ENCODE results near the gene NARF. TPM values are rescaled to one million over a fixed set of nuclear protein-coding genes. Genes with fewer than 3 reads are reported as not detected.
"Not testable (repeated sequence)": the region's sequence is repeated elsewhere in the genome, so short reads cannot be mapped to it uniquely, and the experiment has no call there.

The NARF gene
- total RNA-seq, 1 experiment from 2014 or later = 52.4 TPM

DNA sequence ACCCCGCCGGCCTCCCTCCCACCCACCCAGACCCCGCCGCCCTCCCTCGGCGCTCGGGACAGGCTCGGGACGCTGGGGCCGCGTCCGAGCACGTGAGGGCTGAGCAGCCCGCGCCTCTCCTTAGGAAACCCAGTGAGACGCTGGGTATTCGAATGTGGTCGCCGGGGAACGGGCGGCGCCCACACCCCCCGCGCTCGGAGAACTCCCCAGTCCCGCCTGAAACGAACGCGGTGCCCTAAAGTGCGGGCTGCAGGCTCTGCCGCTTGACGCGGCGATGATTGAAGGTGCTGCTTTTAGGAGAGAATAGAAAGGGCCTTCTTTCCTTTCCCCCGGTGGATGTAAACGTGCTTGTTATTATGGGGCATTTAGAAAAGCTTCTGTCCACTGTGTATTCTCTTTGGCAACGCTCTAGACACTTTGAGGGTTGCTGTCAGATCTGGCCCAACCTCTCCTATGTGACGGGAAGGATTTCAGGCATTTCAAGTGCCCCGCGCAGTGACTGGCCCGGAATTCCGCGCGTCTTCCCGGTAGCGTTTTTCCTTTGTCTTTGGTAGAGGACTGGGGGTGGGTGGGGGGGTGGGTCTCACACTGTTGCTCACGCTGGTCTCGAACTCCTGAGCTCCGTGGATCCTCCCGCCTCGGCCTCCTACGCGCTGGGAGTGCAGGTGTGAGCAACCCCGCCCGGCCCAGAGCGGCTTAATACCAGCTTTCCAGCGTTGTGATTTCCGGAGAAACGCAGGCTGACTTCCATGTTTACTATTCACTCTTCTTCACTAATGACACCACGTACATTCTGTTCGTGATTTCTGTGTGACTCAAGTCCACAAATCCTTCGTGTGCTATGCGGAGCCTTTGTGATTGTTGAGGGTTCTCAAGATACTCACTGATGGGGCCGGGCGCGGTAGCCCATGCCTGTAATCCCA, 39.2 kb downstream of the NARF start:
- peak; percentile 47 for DNase-seq (ENCODE audit: low read depth)

DNA sequence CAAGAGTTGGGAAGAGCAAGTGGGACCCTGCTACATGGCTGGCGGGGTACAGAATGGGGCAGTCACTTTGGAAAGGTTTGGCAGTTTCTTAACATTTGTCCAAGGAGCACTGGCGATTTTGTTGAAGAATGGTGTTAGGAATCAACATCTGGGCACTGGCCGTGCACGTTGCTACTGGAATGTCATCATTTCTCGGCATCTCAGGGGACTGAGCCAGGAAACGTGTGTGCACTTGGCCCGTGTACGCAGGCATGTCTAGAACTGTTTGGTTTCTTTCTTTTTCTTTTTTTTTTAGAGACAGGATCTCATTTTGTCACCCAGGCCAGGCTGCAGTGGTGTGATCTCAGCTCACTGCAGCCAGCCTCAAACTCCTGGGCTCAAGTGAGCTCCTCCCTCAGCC, 43.7 kb downstream of the NARF start:
- DNase-seq (ENCODE audit: low read depth) = no peak

DNA sequence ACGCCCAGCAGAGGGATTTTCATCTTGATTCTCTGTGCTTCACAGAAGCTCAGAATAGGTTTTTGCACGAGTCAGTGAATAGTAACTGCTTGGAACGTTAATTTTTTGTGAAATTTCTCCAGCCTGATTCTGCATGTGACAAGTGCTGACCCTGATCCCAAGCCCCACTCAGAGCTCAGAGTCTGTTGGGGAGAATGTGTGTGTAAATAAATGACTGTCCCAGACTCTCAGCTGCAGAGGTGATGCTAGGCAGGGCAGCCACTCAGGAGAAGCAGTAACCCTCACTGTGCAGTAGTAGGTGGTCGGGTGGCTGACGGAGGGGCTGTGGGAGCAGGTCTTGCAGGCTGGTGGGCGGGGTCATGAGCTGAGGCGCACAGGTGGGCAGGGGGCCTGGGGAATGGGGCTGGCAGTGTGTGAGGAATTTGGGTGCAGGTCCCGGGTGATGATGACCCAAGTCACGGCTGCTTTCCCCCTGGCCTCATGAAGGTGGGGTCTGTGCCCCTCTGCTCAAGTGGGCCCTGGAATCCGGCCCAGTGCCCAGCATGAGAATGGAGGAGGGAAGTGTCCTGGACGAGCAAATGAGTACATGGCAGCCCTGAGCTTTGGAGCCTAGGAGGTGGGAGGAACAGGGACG, 44.7 kb downstream of the NARF start:
- no peak for DNase-seq (ENCODE audit: low read depth)

DNA sequence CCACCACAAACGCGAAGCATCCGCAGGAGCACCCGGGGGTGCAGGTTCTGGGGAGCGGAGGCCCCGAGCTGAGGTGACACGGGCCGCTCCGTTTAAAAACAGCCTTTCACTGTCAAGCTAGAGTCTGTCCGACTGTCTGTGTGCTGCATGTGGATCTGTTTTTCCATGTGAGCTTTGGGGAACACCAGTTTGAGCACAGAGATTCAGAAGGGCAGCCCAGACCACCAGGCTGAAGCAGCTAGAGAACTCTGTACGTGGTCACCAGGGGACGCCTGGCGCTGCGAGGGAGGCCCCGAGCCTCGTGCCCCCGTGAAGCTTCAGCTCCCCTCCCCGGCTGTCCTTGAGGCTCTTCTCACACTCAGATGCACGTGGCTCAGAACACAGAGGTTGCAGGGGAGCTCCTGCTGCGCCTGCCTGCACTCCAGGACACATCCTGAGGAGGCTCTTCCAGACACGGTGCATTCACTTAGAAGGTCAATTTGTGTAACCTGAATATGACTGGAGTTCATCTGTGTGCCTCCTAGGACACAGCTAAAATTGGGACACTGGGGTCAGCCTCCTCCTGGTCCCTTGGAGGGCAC, 45.3 kb downstream of the NARF start:
- no peak for DNase-seq (ENCODE audit: low read depth)

DNA sequence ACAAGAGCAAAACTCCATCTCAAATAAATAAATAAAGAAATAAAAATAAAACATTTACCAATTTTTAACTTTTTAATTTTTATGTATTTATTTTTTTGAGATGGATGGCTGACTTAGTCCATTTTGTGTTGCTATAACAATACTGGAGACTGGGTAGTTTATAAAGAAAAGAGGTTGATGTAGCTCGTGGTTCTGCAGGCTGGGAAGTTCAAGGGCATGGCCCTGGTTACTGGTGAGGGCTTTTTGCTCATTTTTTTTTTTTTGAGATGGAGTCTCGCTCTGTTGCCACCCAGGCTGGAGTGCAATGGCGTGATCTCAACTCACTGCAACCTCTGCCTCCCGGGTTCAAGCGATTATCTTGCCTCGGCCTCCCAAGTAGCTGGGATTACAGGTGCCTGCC, 46.8 kb downstream of the NARF start:
- no peak for DNase-seq (ENCODE audit: low read depth)

DNA sequence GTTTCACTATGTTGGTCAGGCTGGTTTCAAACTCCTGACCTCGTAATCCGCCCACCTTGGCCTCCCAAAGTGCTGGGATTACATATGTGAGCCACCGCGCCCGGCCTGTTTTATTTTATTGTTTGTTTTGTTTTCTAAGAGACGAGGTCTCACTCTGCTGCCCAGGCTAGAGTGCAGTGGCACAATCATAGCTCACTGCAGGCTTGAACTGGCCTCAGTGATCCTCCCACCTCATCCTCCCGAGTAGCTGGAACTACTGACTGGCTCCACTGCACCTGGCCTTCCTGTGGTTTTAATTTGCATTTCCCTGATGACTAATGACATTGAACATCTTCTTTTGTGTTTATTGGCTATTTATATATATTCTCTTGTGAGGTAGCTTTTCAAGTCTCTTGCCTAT, 47.9 kb downstream of the NARF start:
- not testable (repeated sequence) for DNase-seq (ENCODE audit: low read depth)

DNA sequence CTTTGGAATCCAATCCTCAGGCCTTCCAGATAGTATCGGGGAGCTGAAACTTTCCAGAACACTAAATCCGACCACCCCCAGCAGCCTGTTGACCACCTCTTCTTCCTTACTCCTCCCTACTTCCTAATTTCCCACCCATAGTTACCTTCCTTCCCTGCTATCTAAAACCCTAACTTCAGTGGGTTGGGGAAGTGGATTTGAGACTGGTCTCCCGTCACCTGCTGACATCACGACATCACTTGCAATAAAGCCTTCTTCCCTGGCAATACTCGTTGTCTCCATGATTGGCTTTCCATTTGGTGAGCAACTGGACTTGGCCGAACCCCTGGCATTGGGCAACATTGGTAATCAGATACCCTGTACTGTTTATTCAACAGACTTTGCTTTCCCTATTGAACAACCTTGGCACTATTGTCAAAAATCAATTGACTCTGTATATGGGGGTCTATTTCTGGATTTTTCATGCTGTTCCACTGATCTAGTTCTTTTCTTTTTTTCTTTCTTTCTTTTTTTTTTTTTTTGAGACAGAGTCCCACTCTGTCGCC, 49.2 kb downstream of the NARF start:
- no peak for DNase-seq (ENCODE audit: low read depth)

DNA sequence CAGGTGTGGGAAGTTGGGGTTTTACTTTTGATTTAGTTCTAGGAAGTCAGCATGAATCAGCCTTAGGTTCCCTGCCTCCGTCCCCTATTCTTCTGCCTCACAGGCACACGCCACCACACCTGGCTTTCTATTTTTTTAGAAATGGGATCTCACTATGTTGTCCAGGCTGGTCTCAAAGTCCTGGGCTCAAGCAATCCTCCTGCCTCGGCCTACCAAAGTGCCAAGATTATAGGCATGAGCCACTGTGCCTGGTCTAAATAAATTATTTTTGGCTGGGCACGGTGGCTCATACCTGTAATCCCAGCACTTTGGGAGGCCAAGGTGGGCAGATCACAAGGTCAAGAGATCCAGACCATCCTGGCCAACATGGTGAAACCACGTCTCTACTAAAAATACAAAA, 53.1 kb downstream of the NARF start:
- DNase-seq (ENCODE audit: low read depth) = not testable (repeated sequence)

DNA sequence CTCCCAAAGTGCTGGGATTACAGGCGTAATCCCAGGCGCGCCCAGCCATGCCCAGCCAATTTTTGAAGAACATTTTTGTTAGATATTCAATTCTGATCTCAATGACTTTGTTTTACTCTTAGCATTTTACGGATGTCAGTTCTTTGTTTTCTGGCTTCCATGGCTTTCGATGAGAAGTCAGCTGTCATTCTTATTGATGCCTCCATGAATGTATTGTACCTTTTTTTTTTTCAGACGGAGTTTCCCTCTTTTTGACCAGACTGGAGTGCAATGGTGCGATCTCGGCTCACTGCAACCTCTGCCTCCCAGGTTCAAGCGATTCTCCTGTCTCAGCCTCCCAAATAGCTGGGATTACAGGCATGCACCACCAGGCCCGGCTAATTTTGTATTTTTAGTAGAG, 55.3 kb downstream of the NARF start:
- not testable (repeated sequence) for DNase-seq (ENCODE audit: low read depth)

DNA sequence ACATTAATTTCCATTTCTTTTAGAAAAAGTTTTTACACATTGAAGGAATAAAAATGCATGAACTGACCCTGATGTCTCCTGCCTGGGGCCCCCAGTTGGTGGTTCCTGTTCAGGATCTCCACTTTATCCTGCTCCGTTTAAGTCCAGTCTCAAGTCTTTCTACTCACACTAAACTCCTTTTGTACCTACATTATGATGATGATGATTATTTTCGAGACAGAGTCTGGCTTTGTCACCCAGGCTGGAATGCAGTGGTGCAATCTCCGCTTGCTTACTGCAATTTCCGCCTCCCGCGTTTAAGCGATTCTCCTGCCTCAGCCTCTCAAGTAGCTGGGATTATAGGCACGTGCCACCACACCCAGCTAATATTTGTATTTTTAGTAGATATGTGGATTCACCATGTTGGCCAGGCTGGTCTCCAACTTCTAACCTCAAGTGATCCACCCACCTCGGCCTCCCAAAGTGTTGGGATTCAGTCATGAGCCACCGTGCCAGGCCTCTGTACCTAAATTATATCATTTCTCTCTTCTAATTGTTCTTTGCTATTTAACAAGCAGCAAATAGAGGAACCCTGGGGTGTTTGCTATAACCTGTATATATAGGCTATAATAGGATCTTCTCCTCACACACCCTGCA, 58.8 kb downstream of the NARF start:
- no peak for DNase-seq (ENCODE audit: low read depth)

DNA sequence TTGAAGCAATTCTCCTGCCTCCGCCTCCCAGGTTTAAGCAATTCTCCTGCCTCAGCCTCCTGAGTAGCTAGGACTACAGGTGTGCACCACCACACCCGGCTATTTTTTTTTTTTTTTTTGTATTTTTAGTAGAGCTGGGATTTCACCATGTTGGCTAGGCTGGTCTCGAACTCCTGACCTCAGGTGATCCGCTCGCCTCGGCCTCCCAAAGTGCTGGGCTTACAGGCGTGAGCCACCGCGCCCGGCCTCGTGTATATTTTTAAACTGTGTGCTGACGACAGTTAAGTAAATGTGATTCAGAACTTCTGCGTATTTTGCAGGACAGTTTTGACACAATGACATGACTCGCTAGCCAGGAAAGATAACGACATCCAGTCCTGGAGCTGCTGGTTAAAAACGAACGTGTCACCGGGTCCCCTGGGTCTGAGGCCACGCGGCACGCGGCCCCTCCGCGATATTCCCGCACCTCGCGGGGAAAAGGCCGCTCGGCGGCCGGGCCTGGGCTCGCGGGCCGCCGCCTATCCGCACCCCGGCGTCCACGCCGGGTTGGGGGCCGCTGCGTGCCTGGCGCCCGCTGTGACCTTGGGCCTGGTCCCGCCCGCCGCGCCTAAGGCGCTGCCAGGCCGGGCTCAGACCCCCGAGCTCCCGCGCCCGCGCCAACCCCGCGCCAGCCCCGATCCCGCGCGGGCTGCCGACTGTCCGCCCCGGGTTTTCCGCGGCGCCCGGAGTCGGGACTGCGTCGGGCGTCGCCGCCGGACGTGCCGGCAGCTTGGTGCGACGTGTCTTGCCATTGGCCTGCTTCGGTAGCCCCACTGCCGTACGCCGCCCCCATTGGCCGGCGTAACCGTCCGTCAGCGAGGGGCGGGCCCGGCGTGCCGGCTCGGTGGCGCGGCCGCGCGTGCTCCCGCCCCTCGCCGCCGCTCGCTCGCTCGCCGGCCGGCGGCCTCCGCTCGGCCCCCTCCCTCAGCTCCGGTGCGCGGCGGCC, 60.6 kb downstream of the NARF start, which contains the start of gene FOXK2:
Gene FOXK2, plus strand, starts transcription at position 907 of the 985 bp plus-strand sequence. CDS start 157 bp downstream, outside the sequence.
- peak; percentile 91 for DNase-seq (ENCODE audit: low read depth)

DNA sequence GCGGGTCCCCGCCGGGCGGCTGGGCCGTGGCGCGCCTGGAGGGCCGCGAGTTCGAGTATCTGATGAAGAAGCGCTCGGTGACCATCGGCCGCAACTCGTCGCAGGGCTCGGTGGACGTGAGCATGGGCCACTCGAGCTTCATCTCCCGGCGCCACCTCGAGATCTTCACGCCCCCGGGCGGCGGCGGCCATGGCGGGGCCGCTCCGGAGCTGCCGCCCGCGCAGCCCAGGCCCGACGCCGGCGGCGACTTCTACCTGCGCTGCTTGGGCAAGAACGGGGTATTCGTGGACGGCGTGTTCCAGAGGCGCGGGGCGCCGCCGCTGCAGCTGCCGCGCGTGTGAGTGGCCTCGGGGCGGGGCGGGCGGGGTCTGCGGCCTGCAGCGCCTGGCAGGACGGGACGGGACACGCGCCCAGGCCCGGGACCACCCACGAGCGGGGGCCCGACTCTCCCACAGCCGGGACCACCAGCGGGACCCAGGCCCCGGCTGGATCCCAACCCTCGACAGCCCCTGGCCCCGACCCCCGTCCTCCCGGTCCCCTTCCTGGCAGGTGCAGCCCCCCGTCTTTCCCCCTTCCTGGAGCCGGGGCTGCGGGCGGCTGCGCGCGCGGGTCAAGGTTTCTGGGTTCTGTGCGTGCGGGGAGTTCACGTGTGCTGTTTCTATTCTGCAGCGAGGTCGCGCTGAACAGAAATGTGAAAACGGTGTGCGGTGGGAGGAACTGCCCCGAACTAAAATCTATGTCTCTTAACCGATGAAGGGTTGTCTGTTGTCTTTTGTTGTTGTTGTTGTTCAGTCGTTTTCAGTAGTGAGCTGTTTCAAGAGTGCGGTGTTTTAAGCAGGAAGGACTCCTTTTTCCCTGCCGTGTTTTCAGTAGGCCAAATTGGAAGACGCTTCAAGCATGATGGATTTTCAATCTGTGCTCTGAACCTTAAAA, 61.7 kb downstream of the NARF start:
- DNase-seq (ENCODE audit: low read depth) = no peak

DNA sequence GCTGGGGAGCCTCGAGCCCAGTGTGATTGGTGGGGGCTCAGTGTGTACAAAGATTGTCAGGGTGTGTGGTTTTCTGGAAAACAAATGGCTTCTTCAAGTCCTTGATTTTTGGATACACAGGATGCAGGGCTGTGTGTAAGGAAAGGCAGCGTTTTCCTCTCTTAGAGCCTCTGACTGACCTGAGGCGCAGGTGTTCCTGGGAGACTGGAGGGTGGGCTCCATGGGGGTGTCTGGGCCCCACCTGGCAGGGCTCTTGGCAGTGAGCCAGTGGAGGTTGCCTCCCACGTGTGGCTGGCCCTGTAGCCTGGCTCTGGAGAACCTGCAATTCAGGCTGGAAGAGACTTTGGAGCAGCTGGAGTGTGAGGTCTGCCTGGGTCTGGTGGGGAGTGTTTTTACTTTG, 66.0 kb downstream of the NARF start:
- DNase-seq (ENCODE audit: low read depth) = no peak

DNA sequence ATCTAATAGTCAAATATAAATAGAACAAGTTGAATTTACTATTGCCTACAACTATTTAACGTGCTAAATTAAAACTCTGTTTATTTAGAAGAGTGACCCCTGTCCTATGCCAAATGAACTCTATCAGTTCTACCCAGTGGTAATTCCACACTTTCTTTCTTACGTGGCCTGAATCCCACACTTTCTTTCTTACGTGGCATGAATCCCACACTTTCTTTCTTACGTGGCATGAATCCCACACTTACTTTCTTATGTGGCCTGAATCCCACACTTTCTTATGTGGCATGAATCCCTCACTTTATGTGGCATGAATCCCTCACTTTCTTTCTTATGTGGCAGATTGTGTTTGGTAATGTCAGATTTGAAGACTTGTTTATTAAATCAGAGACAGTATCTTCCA, 67.2 kb downstream of the NARF start:
- DNase-seq (ENCODE audit: low read depth) = no peak

DNA sequence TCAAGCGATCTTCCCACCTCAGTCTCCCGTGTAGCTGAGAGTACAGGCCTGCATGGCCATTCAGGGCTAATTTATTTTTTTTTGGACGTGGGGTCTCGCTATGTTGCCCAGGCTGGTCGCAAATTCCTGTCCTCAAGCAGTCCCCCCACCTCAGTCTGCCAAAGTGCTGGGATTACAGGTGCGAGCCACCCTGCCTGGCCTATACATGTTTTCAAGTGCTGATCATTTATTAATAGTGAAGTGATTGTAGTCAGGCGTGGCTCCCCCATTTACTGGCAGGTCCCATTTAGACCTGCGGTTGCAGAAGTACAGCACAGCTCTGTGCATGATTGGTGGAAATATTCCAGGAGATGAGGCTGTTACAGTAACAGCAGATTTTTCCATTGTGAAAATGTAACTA, 69.4 kb downstream of the NARF start:
- no peak for DNase-seq (ENCODE audit: low read depth)

DNA sequence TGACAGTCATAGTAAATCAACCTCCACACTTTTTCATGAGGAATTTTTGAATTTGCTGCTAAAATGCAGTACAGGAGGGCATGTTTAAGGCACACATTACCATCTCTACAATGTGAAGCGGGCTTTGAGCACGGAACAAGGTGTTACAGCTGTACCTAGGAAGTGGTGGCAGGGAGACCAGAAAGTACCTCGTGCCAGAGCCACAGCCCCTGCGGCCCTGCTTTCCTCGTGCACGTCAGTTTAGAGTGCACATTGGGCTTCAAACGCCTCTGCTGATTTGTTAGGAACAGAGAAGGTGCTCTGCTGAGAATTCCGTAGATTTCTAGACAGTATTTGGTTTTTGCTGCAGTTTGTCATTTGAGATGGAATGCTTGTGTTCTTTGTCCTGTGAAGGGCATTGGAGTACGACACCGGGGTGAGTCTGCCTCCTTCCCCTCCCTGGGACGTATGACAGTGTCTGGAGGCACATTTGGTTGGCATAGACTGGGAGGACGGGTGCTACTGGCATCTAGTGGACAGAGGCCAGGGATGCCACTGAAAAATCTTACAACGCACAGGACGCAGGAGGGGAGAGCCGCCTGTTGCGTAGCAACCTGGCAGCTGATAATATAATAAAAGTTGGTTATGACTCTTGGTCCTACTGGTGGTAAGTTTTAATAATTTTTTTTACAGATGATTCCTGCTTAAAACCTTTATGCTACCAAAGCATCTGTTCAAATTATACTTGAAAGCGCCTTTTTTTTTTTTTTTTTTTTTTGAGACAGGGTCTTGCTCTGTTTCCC, 70.1 kb downstream of the NARF start:
- DNase-seq (ENCODE audit: low read depth) = peak; percentile 62

DNA sequence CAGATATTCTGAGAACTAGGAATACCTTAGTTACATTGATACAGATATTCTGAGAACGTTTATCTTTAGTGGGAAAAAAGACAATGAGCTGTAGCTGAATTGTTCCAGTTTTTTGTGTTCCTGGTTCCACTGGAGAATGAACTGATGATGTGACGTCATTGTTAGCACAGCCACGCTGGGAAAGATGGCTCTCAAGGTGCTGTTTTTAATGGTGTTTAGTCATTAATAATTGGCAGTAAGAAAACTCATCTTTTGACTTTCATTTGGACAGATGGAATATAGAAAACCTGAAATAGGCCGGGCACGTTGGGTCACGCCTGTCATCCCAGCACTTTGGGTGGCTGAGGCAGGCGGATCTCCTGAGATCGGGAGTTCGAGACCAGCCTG, 71.4 kb downstream of the NARF start:
- no peak for DNase-seq (ENCODE audit: low read depth)

DNA sequence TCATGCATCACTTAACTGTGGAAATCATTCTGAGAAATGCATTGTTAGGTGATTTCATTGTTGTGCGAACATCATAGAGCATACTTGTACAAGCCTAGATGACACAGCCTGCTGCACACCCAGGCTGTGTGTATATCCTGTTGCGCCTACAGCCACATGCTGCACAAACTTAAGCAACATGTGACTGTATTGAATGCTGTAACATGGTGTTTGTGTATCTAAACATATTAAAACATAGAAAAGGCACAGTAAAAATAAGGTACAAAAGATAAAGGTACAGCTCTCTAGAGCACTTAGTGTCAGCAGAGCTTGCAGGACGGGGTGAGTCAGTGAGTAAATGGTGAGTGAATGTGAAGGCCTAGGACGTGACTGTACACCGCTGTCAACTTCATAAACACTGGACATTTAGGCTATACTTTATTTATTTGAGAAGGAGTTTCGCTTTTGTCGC, 72.9 kb downstream of the NARF start:
- no peak for DNase-seq (ENCODE audit: low read depth)

DNA sequence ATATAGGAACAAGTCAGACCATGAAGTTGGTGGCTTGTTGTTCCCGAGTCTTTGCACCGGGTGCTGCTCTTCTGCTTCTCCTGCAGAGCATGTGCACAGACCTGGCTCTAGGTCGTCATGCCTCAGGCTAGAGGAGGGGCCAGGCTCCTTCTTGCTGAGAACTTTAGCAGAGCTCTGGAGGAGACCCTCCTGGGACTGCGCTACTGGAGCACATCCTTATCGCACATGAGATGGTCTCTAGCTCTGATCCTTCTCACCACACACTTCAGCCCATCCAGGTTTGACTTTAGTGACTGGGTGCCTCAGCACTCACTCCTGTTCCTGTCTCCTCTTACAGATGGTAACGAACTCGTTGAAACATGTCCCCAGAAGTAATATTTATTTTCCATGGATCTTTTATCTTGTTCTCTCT, 75.9 kb downstream of the NARF start:
- DNase-seq (ENCODE audit: low read depth) = no peak

All from RPMI7951 (cell line).